GM18508 (cell line): Measurements from ENCODE around the gene SLX4.

Experiments used
- ATAC-seq: cut with Tn5 transposase; IDR thresholded peaks from one replicate; pipeline ENCODE4 v1.9.1; 2021; ENCODE audit warnings: moderate number of reproducible peaks; ENCODE audit not compliant: insufficient read depth, unreplicated experiment

The SLX4 gene

GRCh38 chr16:3601614-3602319, 9.6 kb downstream of the SLX4 start:
- ATAC-seq = no peak

GRCh38 chr16:3599922-3600321, 11.5 kb downstream of the SLX4 start:
- ATAC-seq = no peak

- ATAC-seq = no peak
These were observed 12.3 kb downstream of the SLX4 start for GRCh38 chr16:3599121-3599520.

GRCh38 chr16:3598236-3598635, 13.2 kb downstream of the SLX4 start:
- no peak for ATAC-seq

GRCh38 chr16:3597676-3598075, 13.7 kb downstream of the SLX4 start:
- ATAC-seq = no peak

GRCh38 chr16:3597226-3597625, 14.2 kb downstream of the SLX4 start:
- no peak for ATAC-seq

GRCh38 chr16:3596101-3596861, 15.1 kb downstream of the SLX4 start:
- no peak for ATAC-seq

- ATAC-seq = no peak
These were observed 15.8 kb downstream of the SLX4 start for GRCh38 chr16:3595521-3596021.

GRCh38 chr16:3595110-3595486, 16.3 kb downstream of the SLX4 start:
- no peak for ATAC-seq

GRCh38 chr16:3594316-3595109, 16.9 kb downstream of the SLX4 start:
- ATAC-seq = no peak

GRCh38 chr16:3592559-3592958, 18.8 kb downstream of the SLX4 start:
- ATAC-seq = no peak

- ATAC-seq = no peak
These were observed 19.4 kb downstream of the SLX4 start for GRCh38 chr16:3591991-3592390.

- ATAC-seq = no peak
These were observed 20.0 kb downstream of the SLX4 start for GRCh38 chr16:3591436-3591803.

GRCh38 chr16:3590736-3591435, 20.5 kb downstream of the SLX4 start:
- ATAC-seq = no peak

GRCh38 chr16:3589991-3590701, 21.3 kb downstream of the SLX4 start:
- ATAC-seq = no peak

GRCh38 chr16:3589441-3589921, 21.9 kb downstream of the SLX4 start:
- no peak for ATAC-seq

- ATAC-seq = no peak
These were observed 22.4 kb downstream of the SLX4 start for GRCh38 chr16:3589001-3589400.

GRCh38 chr16:3587547-3588110, 23.8 kb downstream of the SLX4 start:
- ATAC-seq = no peak

- no peak for ATAC-seq
These were observed 27.0 kb downstream of the SLX4 start for GRCh38 chr16:3584412-3584811.
